HEK293 (cell line): ENCODE measurements around the gene TPRN.

ENCODE experiments used
- CTCF ChIA-PET: fragments of 350-600 bp; formaldehyde crosslinking; extraction: SDS; loops from one replicate; lab custom pipeline; 2021; ENCODE audit warnings: antibody characterized with exemption; lab: Yijun Ruan, JAX
- POLR2A ChIA-PET: fragments of 300-600 bp; formaldehyde crosslinking; extraction: SDS; loops from one replicate; lab custom pipeline; 2020; ENCODE audit warnings: antibody characterized with exemption, inconsistent platforms; lab: Yijun Ruan, JAX
- H3K27ac ChIP-seq: fragments of 200-500 bp; sonication (Bioruptor generic); 2 replicates; pipeline ENCODE4 v1.5.1; 2014; ENCODE audit warnings: low read depth, low read length, control low read depth, inconsistent platforms; ENCODE audit errors: extremely low read depth
- H3K36me3 ChIP-seq, 2 experiments: fragments of 200-500 bp in 1 of 2; sonication (Bioruptor generic) in 1 of 2; 1 replicate in 1 of 2; 2 replicates in 1 of 2; pipeline ENCODE4 v1.5.1; 2014 to 2017; ENCODE audit warnings: inconsistent platforms in 2 of 2, low read length in 2 of 2; ENCODE audit not compliant: control insufficient read depth in 2 of 2, insufficient read depth in 1 of 2
- H3K4me1 ChIP-seq: fragments of 200-500 bp; sonication (Bioruptor generic); 2 replicates; pipeline ENCODE4 v1.5.1; 2014; ENCODE audit warnings: mild to moderate bottlenecking, low read length, inconsistent platforms; ENCODE audit not compliant: control insufficient read depth, insufficient read depth
- H3K4me3 ChIP-seq: 2 replicates; pipeline ENCODE4 v1.5.1; 2011; ENCODE audit warnings: low read depth, mild to moderate bottlenecking, control low read depth, low read length, moderate library complexity
- H3K9me3 ChIP-seq: fragments of 200-500 bp; sonication (Bioruptor generic); 2 replicates; pipeline ENCODE4 v1.5.1; 2014; ENCODE audit warnings: low read depth, low read length, inconsistent platforms; ENCODE audit not compliant: control insufficient read depth, insufficient read depth
- GLI4 ChIP-seq: fragments of 450-650 bp; formaldehyde crosslinking; IDR thresholded peaks from 2 replicates; pipeline ENCODE4 v1.5.1; 2016; ENCODE audit warnings: missing biosample characterization, missing genetic modification characterization
- IKZF3 ChIP-seq: fragments of 450-650 bp; IDR thresholded peaks from 2 replicates; pipeline ENCODE4 v1.5.0; 2018; ENCODE audit warnings: missing biosample characterization, mild to moderate bottlenecking, missing genetic modification characterization, moderate library complexity
- KLF1 ChIP-seq: fragments of 450-650 bp; formaldehyde crosslinking; IDR thresholded peaks from 2 replicates; pipeline ENCODE4 v1.5.1; 2016; ENCODE audit warnings: missing biosample characterization, missing genetic modification characterization
- KLF8 ChIP-seq: fragments of 450-650 bp; formaldehyde crosslinking; IDR thresholded peaks from 2 replicates; pipeline ENCODE4 v1.5.1; 2016; ENCODE audit warnings: missing biosample characterization, missing genetic modification characterization
- OVOL3 ChIP-seq: fragments of 450-650 bp; formaldehyde crosslinking; IDR thresholded peaks from 2 replicates; pipeline ENCODE4 v1.5.1; 2016; ENCODE audit warnings: missing biosample characterization, missing genetic modification characterization
- REPIN1 ChIP-seq: fragments of 450-650 bp; formaldehyde crosslinking; IDR thresholded peaks from 2 replicates; pipeline ENCODE4 v1.5.1; 2017; ENCODE audit warnings: missing biosample characterization, missing genetic modification characterization, low read depth
- REST ChIP-seq: fragments of 450-650 bp; formaldehyde crosslinking; IDR thresholded peaks from 2 replicates; pipeline ENCODE4 v1.5.1; 2016; ENCODE audit warnings: missing biosample characterization, missing genetic modification characterization
- SETDB1 ChIP-seq: IDR thresholded peaks from one replicate; pipeline ENCODE4 v1.6.1; 2017; ENCODE audit warnings: mild to moderate bottlenecking, low read length, moderate library complexity, mixed read lengths; ENCODE audit not compliant: insufficient read length
- SP7 ChIP-seq: fragments of 450-650 bp; formaldehyde crosslinking; IDR thresholded peaks from 2 replicates; pipeline ENCODE4 v1.5.1; 2016; ENCODE audit warnings: missing biosample characterization, missing genetic modification characterization
- WT1 ChIP-seq: fragments of 450-650 bp; formaldehyde crosslinking; IDR thresholded peaks from 2 replicates; pipeline ENCODE4 v1.5.1; 2016; ENCODE audit warnings: missing biosample characterization, missing genetic modification characterization
- ZBTB21 ChIP-seq: fragments of 450-650 bp; formaldehyde crosslinking; IDR thresholded peaks from 2 replicates; pipeline ENCODE4 v1.5.1; 2017; ENCODE audit warnings: missing biosample characterization, missing genetic modification characterization
- ZBTB6 ChIP-seq: fragments of 450-650 bp; formaldehyde crosslinking; IDR thresholded peaks from 2 replicates; pipeline ENCODE4 v1.5.1; 2017; ENCODE audit warnings: missing biosample characterization, missing genetic modification characterization
- ZEB2 ChIP-seq: fragments of 450-650 bp; formaldehyde crosslinking; IDR thresholded peaks from 2 replicates; pipeline ENCODE4 v1.5.1; 2016; ENCODE audit warnings: missing biosample characterization, missing genetic modification characterization
- ZFHX2 ChIP-seq: fragments of 450-650 bp; formaldehyde crosslinking; conservative IDR thresholded peaks from 2 replicates; pipeline ENCODE4 v1.5.1; 2016; ENCODE audit warnings: missing biosample characterization, missing genetic modification characterization
- ZFP69B ChIP-seq: fragments of 450-650 bp; formaldehyde crosslinking; IDR thresholded peaks from 2 replicates; pipeline ENCODE4 v1.5.1; 2016; ENCODE audit warnings: missing biosample characterization, missing genetic modification characterization
- ZIC2 ChIP-seq: fragments of 450-650 bp; formaldehyde crosslinking; IDR thresholded peaks from 2 replicates; pipeline ENCODE4 v1.5.1; 2016; ENCODE audit warnings: missing biosample characterization, missing genetic modification characterization
- ZNF184 ChIP-seq: fragments of 450-650 bp; IDR thresholded peaks from 2 replicates; pipeline ENCODE4 v1.5.1; 2018; ENCODE audit warnings: missing biosample characterization, mild to moderate bottlenecking, missing genetic modification characterization
- ZNF211 ChIP-seq: fragments of 450-650 bp; formaldehyde crosslinking; IDR thresholded peaks from 2 replicates; pipeline ENCODE4 v1.5.1; 2016; ENCODE audit warnings: low read depth, missing biosample characterization, missing genetic modification characterization
- ZNF280D ChIP-seq: fragments of 450-650 bp; formaldehyde crosslinking; IDR thresholded peaks from 2 replicates; pipeline ENCODE4 v1.5.1; 2016; ENCODE audit warnings: missing biosample characterization, missing genetic modification characterization
- ZNF311 ChIP-seq: fragments of 450-650 bp; formaldehyde crosslinking; IDR thresholded peaks from 2 replicates; pipeline ENCODE4 v1.5.1; 2017; ENCODE audit warnings: missing biosample characterization, missing genetic modification characterization, borderline replicate concordance
- ZNF341 ChIP-seq: fragments of 450-650 bp; formaldehyde crosslinking; IDR thresholded peaks from 2 replicates; pipeline ENCODE4; 2016; ENCODE audit warnings: low read depth, missing biosample characterization, missing genetic modification characterization
- ZNF423 ChIP-seq: fragments of 450-650 bp; formaldehyde crosslinking; IDR thresholded peaks from 2 replicates; pipeline ENCODE4 v1.5.1; 2016; ENCODE audit warnings: missing biosample characterization, missing genetic modification characterization
- ZNF426 ChIP-seq: fragments of 450-650 bp; formaldehyde crosslinking; IDR thresholded peaks from 2 replicates; pipeline ENCODE4 v1.5.1; 2017; ENCODE audit warnings: missing biosample characterization, missing genetic modification characterization, mild to moderate bottlenecking, inconsistent platforms, moderate library complexity
- ZNF473 ChIP-seq: fragments of 450-650 bp; formaldehyde crosslinking; IDR thresholded peaks from 2 replicates; pipeline ENCODE4 v1.5.1; 2017; ENCODE audit warnings: missing biosample characterization, missing genetic modification characterization
- ZNF530 ChIP-seq: fragments of 450-650 bp; formaldehyde crosslinking; IDR thresholded peaks from 2 replicates; pipeline ENCODE4 v1.5.1; 2016; ENCODE audit warnings: low read depth, missing biosample characterization, missing genetic modification characterization
- ZNF621 ChIP-seq: fragments of 450-650 bp; formaldehyde crosslinking; IDR thresholded peaks from 2 replicates; pipeline ENCODE4 v1.5.1; 2017; ENCODE audit warnings: missing biosample characterization, missing genetic modification characterization
- ZNF626 ChIP-seq: fragments of 450-650 bp; sonication (Bioruptor Pico); formaldehyde crosslinking; IDR thresholded peaks from 2 replicates; pipeline ENCODE4 v1.5.1; 2018; ENCODE audit warnings: missing biosample characterization, missing genetic modification characterization, inconsistent platforms
- ZNF701 ChIP-seq: fragments of 450-650 bp; formaldehyde crosslinking; IDR thresholded peaks from 2 replicates; pipeline ENCODE4 v1.5.1; 2016; ENCODE audit warnings: missing biosample characterization, missing genetic modification characterization
- ZNF777 ChIP-seq: fragments of 450-650 bp; formaldehyde crosslinking; IDR thresholded peaks from 2 replicates; pipeline ENCODE4 v1.5.1; 2017; ENCODE audit warnings: missing biosample characterization, missing genetic modification characterization, borderline replicate concordance
- ZNF785 ChIP-seq: fragments of 450-650 bp; formaldehyde crosslinking; IDR thresholded peaks from 2 replicates; pipeline ENCODE4 v1.5.1; 2016; ENCODE audit warnings: missing biosample characterization, missing genetic modification characterization

TPRN gene

GRCh38 chr9:137147793-137148160 lies 52.8 kb downstream of the TPRN start:
- H3K27ac ChIP-seq: no peak overlapping the region
- no peaks in the 10 kb centered on the region for H3K36me3 ChIP-seq
- POLR2A ChIA-PET: no interaction called here
- CTCF ChIA-PET: no interaction called here
- H3K4me1 ChIP-seq: no peaks in the 10 kb centered on the region
- no peak overlapping the region for H3K4me3 ChIP-seq
- TF ChIP-seq ZNF626 (tag by site-specific recombination) (no peak), ZFP69B (tag by site-specific recombination) (no peak), ZFHX2 (tag by site-specific recombination) (no peak), ZNF530 (tag by site-specific recombination) (no peak), ZNF785 (tag by site-specific recombination) (no peak), ZNF701 (no peak), ZNF184 (no peak), SETDB1 (no peak), ZNF211 (tag by site-specific recombination) (no peak), ZEB2 (tag by site-specific recombination) (no peak), ZNF280D (tag by site-specific recombination) (no peak), REPIN1 (tag by site-specific recombination) (no peak), ZIC2 (no peak)
- TF ChIP-seq, all 188 proteins: peak for 0
- H3K9me3 ChIP-seq: no peaks in the 10 kb centered on the region

GRCh38 chr9:137147091-137147792 lies 53.3 kb downstream of the TPRN start:
- CTCF ChIA-PET: no interaction called here
- POLR2A ChIA-PET: interaction anchor here (0.6 to 1.1 kb wide), 2 partner anchors 12 to 496 kb away, joined by 3 to 4 read pairs; no protein-coding TSS in a partner anchor
- Histone ChIP-seq H3K36me3 (no peaks in the 10 kb centered on the region), H3K9me3 (no peaks in the 10 kb centered on the region), H3K4me1 (no peaks in the 10 kb centered on the region), H3K27ac (no peak overlapping the region), H3K4me3 (no peak overlapping the region)
- TF ChIP-seq ZBTB6 (peak; percentile 37; the same call in 1 of the 2 replicates), OVOL3 (tag by site-specific recombination) (no peak), REST (tag by site-specific recombination) (no peak), ZNF530 (tag by site-specific recombination) (no peak), ZNF473 (tag by site-specific recombination) (no peak), ZEB2 (tag by site-specific recombination) (peak; percentile 95), SP7 (no peak), WT1 (tag by site-specific recombination) (no peak), KLF8 (tag by site-specific recombination) (no peak), ZNF777 (tag by site-specific recombination) (no peak), ZNF311 (tag by site-specific recombination) (no peak), ZNF621 (no peak), GLI4 (tag by site-specific recombination) (0 out of 2 replicates have a peak, but pooled peaks have one; percentile 36), ZNF341 (tag by site-specific recombination) (no peak), ZNF426 (tag by site-specific recombination) (no peak), ZFHX2 (tag by site-specific recombination) (peak; percentile 59), ZBTB21 (tag by site-specific recombination) (no peak), IKZF3 (no peak), ZNF423 (no peak), KLF1 (0 out of 2 replicates have a peak, but pooled peaks have one; percentile 7)
